22Rv1 (cell line): ENCODE results near the gene PLCB1.

Experiments used
- ZFX ChIP-seq: fragments of 450-650 bp; IDR thresholded peaks from 2 replicates; pipeline ENCODE4 v1.6.1; 2017; ENCODE audit warnings: antibody characterized with exemption, borderline replicate concordance
- TF ChIP-seq, protein P1 (sequence below): fragments of 450-650 bp; IDR thresholded peaks from 2 replicates; pipeline ENCODE4 v1.5.1; 2017; ENCODE audit warnings: mild to moderate bottlenecking

DNA sequence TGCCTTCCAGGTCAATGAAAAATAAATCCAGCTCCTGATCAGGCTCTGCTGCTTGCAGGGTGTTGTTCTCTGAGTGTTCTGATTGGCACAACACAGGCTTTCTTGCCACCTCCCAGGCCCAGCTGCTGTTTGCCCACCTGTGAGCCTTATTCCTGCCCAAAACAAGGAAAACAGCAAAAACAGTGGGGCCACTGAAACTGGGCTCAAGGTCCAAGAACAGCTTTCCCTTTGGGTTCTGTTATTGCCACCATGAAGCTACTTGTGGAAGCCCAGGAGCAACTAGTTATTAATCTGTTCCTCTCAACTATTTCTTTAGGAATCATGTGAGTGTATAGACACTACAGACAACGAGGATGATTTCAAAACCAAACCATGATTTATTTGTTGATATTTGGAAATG is 159.1 kb downstream of the PLCB1 start:
- TF ChIP-seq, protein P1, sequence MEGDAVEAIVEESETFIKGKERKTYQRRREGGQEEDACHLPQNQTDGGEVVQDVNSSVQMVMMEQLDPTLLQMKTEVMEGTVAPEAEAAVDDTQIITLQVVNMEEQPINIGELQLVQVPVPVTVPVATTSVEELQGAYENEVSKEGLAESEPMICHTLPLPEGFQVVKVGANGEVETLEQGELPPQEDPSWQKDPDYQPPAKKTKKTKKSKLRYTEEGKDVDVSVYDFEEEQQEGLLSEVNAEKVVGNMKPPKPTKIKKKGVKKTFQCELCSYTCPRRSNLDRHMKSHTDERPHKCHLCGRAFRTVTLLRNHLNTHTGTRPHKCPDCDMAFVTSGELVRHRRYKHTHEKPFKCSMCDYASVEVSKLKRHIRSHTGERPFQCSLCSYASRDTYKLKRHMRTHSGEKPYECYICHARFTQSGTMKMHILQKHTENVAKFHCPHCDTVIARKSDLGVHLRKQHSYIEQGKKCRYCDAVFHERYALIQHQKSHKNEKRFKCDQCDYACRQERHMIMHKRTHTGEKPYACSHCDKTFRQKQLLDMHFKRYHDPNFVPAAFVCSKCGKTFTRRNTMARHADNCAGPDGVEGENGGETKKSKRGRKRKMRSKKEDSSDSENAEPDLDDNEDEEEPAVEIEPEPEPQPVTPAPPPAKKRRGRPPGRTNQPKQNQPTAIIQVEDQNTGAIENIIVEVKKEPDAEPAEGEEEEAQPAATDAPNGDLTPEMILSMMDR = no peak
- TF ChIP-seq ZFX = no peak
